SU-DHL-6 (cell line): ENCODE data around the gene IGFBP6.

Experiments
- CTCF ChIP-seq: fragments of 200-600 bp; sonication (generic); IDR thresholded peaks from one replicate; pipeline ENCODE4 v1.5.1; 2017; ENCODE audit warnings: antibody characterized with exemption, mild to moderate bottlenecking, low read length, moderate library complexity; ENCODE audit not compliant: insufficient read depth, poor library complexity, severe bottlenecking
- EZH2phosphoT487 ChIP-seq: fragments of 200-600 bp; sonication (generic), shearing (Covaris generic); conservative IDR thresholded peaks from 2 replicates; pipeline ENCODE4 v1.6.1; 2018; ENCODE audit warnings: mild to moderate bottlenecking, antibody characterized with exemption, low read length, moderate library complexity, mixed read lengths

DNA sequence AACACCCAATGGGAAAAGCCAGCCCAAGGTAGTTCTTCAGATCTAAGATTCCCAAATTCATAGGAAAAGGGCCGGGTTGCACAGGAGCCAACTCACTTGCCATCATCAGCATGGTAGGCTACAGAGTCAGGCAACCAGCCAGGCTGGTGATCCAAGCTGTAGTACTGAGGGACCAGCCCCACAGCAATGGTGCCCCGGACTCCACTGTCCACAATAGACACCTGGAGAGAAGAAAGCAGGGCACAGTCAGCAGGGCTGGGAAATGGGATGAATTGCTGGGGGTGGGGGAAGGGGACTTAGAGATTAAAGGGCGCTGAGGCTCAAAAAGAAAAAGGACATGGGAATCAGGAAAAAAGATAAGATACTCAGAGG lies 22.5 kb upstream of the IGFBP6 start:
- TF ChIP-seq CTCF: no peak
- no peak for TF ChIP-seq EZH2phosphoT487
